GM12878 (cell line): Measurements from ENCODE around the gene BICC1.

Experiments used
- E2F4 ChIP-seq: IDR thresholded peaks from 2 replicates; pipeline ENCODE4 v1.6.1; 2012; ENCODE audit warnings: low read depth, low read length, improper control_type of control experiment
- EZH2 ChIP-seq: IDR thresholded peaks from 2 replicates; pipeline ENCODE4 v1.6.1; 2012; ENCODE audit warnings: low read depth, mild to moderate bottlenecking, control low read depth, inconsistent platforms, low read length, borderline replicate concordance; ENCODE audit not compliant: control insufficient read depth
- POLR2AphosphoS5 ChIP-seq: IDR thresholded peaks from 2 replicates; pipeline ENCODE4 v1.6.1; 2011; ENCODE audit warnings: mild to moderate bottlenecking, low read length, inconsistent platforms
- RCOR1 ChIP-seq: conservative IDR thresholded peaks from 2 replicates; pipeline ENCODE4 v1.6.1; 2012; ENCODE audit warnings: low read depth, low read length, improper control_type of control experiment

GRCh38 chr10:58807629-58808022 lies 295.0 kb downstream of the BICC1 start:
- no peak for TF ChIP-seq EZH2
- TF ChIP-seq RCOR1 = no peak
- TF ChIP-seq E2F4 = no peak
- no peak for TF ChIP-seq POLR2AphosphoS5
